ENCODE measurements around the gene PRTFDC1.
"Not testable (repeated sequence)": the region's sequence is repeated elsewhere in the genome, so short reads cannot be mapped to it uniquely, and the experiment has no call there.

The PRTFDC1 gene

GRCh38 chr10:24869354-24870015 is 82.9 kb downstream of the PRTFDC1 start:
- no peak for DNase-seq

- no peak for DNase-seq
These were observed 85.5 kb downstream of the PRTFDC1 start for GRCh38 chr10:24866604-24867583.

GRCh38 chr10:24865783-24866182 is 86.6 kb downstream of the PRTFDC1 start:
- DNase-seq, result no peak

- no peak for DNase-seq
These were observed 89.8 kb downstream of the PRTFDC1 start for GRCh38 chr10:24862589-24862988.

DNA sequence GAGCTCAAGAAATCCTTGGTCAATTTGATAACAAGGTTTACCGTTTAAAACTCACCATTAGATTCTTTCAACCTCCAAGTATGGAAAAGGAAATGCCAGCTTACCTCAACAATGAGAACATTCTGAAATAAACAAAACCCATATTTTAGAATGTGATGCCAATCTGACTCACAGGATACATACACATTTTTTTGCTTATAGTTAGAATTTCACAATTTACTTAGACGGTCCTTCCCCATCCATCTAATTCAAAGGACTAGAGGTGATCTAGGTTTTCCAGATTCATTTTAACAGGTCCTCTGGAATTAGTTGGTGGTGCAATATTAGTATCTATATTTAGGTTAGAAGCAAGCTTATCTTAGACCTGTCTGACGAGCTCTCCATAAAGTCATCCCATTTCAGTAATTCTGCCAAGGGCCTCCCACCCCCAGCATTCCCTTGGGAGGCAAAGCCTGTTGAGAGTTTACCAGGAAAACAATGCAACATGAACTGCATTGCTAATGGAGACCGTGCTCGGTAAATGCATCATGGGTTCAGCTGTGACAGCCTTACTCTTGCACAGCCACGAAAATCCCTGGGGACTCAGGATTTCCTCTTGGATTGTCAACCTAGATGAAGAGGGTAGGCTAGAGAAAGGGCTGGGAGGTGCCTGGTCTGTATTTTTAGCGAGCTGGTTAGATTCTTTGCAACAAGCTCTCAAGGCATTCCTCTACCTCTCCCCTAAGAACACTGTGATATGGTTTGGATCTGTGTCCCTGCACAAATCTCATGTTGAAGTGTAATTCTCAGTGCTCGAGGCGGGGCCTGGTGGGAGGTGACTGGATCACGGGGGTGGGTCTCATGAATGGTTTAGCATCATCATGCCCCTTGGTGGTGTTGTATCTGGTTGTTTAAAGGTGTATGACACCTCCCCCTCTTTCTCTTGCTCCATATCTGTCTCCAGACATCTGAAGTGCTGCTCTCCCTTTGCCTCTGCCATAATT is 93.8 kb downstream of the PRTFDC1 start:
- DNase-seq, result no peak

DNA sequence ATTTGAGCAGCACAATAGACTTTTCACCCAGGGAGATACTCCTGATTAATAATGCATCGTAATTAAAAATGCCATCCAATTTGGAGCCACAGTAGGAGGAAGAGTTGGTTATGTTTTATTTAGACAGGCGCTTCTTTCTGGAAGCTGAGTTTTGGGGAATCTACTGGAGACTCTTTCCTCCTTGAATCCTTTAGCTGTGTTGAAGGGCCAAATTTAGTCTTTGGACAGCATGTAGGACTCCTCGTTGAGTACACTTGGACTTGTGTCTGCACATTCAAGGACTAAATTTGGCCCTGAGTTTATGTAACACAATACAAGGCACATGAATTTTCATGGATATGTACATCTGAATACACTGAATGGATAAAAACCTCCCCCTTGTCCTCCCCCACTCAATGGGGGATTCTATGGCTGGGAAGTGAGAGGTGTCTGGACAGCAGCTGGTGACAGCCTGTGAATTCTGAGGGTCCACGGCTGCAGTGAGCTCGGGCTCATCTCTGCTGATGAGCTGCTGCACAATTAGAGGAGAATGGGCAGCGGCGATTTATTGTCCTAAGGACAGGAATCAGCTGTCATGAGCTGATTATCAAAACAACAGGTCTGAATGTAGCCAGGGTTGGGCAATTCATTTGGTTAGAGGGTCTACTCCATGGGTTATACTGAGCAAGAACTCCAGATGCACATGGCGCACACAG is 95.2 kb downstream of the PRTFDC1 start:
- DNase-seq, result no peak

DNA sequence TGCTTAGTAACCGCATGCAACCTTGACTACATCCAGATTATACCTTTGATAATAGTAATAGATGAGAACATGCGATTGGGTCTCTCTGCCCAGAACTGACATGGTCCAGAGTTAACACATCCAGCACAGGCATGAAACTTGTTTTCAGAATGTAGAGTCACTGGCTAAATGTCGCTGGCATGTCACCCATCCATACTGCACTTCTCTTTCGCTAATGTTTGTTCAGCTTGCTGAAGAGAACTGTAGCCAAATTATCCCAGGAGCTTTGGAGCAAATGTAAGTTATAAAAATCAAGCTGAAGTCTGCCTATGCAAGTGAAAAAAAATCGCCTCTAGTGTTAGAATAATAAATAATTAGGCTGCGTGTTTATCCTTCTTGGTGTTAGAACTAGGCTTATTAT is 98.2 kb downstream of the PRTFDC1 start:
- DNase-seq, result no peak

- DNase-seq, result no peak
These were observed 98.7 kb downstream of the PRTFDC1 start for GRCh38 chr10:24853661-24854060.

GRCh38 chr10:24851629-24852028 is 100.8 kb downstream of the PRTFDC1 start:
- DNase-seq, result peak in 3 of 6 experiments; percentile 25 to 43 (median 42)

DNA sequence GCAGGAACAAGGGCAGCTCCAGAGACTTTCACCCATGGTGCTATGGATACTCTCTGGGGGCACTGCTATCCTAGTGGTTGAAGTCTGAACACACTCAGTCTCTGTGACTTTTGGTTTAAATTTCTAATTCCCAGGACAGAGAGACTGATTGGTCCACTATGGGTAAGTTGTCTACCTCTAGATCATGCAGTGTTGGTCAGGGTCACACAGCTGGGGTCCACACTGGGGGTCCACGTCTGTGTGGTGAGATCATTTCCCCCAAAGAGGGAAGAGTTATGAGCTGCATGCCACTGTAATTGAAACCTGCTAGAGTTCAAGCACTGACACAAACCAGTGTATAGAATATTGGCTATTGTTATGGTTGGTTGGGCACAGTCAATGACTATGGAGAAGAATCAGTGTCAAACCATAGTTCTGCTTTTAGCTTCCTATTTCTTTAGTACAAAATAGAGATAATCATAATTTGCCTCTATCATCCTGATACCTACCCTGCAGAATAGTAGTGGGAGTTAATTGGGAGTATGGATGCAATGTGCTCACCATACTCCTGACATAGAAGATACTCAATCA is 101.6 kb downstream of the PRTFDC1 start:
- no peak for DNase-seq

GRCh38 chr10:24849501-24850299 is 102.7 kb downstream of the PRTFDC1 start:
- DNase-seq, result no peak

DNA sequence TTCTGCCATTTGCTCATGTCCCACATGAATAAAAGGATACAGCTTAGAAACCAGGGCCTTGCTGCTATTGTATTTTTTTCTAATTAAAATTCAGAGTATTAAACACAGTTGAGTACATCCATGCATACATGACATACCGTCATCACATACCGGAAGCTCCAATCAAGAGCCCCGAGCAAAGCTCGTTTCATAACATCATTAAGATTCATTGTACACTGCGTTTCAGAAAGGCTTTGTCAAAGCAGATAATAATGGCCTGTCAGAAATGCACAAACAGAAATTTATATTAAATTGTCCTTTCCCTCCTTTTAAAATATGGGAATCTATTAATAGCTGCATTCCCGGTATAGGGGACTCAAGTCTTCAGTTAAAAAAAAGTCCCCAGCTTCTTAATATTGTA is 103.4 kb downstream of the PRTFDC1 start:
- DNase-seq, result no peak

GRCh38 chr10:24848195-24848594 is 104.2 kb downstream of the PRTFDC1 start:
- no peak for DNase-seq

- DNase-seq, result no peak
These were observed 105.0 kb downstream of the PRTFDC1 start for GRCh38 chr10:24847112-24848070.

- no peak for DNase-seq
These were observed 107.7 kb downstream of the PRTFDC1 start for GRCh38 chr10:24844742-24845141.

DNA sequence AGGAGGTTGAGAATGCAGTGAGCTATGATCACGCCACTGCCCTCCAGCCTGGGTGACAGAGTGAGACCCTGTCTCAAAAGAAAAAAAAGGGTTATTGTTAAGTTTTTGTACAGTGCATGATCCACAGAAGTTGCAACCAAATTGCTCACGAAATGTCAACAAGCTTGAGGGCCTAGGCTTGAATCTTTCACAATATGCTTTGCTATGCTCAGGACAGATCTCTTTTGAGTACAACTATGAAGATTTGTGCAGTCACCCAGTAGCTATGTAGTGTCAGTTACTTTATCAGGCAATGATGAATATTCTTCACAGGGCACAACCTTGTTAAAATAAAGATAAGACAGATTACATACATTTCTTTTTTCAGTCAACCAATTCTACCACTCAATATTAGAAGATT is 109.2 kb downstream of the PRTFDC1 start:
- no peak for DNase-seq

GRCh38 chr10:24842856-24843255 is 109.5 kb downstream of the PRTFDC1 start:
- no peak for DNase-seq

DNA sequence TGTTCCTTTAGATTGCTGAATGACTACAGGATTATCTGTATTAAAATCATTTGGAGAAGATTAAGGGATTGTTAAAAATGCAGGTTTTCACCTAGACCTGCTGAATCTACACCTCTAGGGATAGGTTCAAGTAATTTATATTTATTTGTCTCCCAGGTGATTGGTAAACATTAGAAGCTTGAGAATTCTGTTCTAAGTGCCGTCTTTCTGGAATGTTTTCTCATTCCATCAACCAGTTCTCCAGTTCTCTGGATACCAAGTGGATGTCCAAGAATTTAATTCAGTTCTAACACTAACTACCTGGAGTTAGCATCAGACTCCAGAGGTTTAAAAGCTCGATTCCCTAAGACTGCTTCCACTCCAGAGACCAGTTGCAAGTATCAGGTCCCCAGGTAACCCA is 110.9 kb downstream of the PRTFDC1 start:
- no peak for DNase-seq

DNA sequence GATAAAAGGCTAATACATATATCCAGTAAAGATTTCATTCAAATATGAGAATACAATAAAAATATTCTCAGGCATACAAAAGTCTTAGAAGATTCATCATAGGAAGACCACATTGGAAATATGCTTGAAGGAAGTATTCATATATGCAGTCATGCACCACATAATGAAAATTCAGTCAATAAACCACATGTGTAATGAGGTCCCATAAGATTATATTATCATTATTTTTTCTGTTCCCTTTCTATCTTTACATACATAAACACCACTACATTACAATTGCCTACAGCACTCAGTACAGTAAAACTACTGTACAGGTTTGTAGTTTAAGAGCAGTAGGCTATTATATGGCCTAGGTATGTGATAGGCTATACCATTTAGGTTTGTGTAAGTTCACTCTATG is 111.6 kb downstream of the PRTFDC1 start:
- no peak for DNase-seq

- DNase-seq, result not testable (repeated sequence)
These were observed 114.6 kb downstream of the PRTFDC1 start for GRCh38 chr10:24837781-24838180.

Data from stimulated activated naive CD4-positive, alpha-beta T cell (primary cell).